HG02885 (cell line): Measurements from ENCODE around the gene SDR42E2.
"Not testable (repeated sequence)": the region's sequence is repeated elsewhere in the genome, so short reads cannot be mapped to it uniquely, and the experiment has no call there.

ENCODE experiments used
- ATAC-seq: cut with Tn5 transposase; IDR thresholded peaks from one replicate; pipeline ENCODE4 v1.9.1; 2021; ENCODE audit warnings: mild to moderate bottlenecking; ENCODE audit not compliant: unreplicated experiment, poor library complexity

Gene SDR42E2

GRCh38 chr16:22190081-22190775, 27.9 kb downstream of the SDR42E2 start:
- ATAC-seq = peak; percentile 64

GRCh38 chr16:22190776-22191531, 28.6 kb downstream of the SDR42E2 start:
- ATAC-seq = peak; percentile 49

- ATAC-seq = no peak
Measured at GRCh38 chr16:22191532-22192260, 29.4 kb downstream of the SDR42E2 start.

- no peak for ATAC-seq
Measured at GRCh38 chr16:22192261-22193062, 30.2 kb downstream of the SDR42E2 start.

- ATAC-seq = no peak
Measured at GRCh38 chr16:22193063-22193411, 30.7 kb downstream of the SDR42E2 start.

- no peak for ATAC-seq
Measured at GRCh38 chr16:22194707-22195444, 32.6 kb downstream of the SDR42E2 start.

- ATAC-seq = no peak
Measured at GRCh38 chr16:22195445-22195694, 33.1 kb downstream of the SDR42E2 start.

- ATAC-seq = peak; percentile 37
Measured at GRCh38 chr16:22195695-22196558, 33.6 kb downstream of the SDR42E2 start.

GRCh38 chr16:22196559-22197168, 34.4 kb downstream of the SDR42E2 start:
- not testable (repeated sequence) for ATAC-seq

GRCh38 chr16:22198547-22199293, 36.4 kb downstream of the SDR42E2 start:
- ATAC-seq = no peak

- no peak for ATAC-seq
Measured at GRCh38 chr16:22202261-22202637, 39.9 kb downstream of the SDR42E2 start.

GRCh38 chr16:22203091-22203490, 40.8 kb downstream of the SDR42E2 start:
- no peak for ATAC-seq

GRCh38 chr16:22204091-22204655, 41.9 kb downstream of the SDR42E2 start:
- no peak for ATAC-seq

GRCh38 chr16:22205577-22206012, 43.3 kb downstream of the SDR42E2 start:
- no peak for ATAC-seq

- peak; percentile 89 for ATAC-seq
Measured at GRCh38 chr16:22206013-22206841, 43.9 kb downstream of the SDR42E2 start, which contains the start of gene EEF2K. Gene EEF2K, plus strand, starts transcription at chr16:22206278. Its CDS starts 19,452 bp downstream, at chr16:22225730.

- ATAC-seq = no peak
Measured at GRCh38 chr16:22206842-22207714, 44.8 kb downstream of the SDR42E2 start.
